K562 (cell line): ENCODE data around the gene TPD52L1. TPM values are rescaled to one million over a fixed set of nuclear protein-coding genes. Genes with fewer than 3 reads are reported as not detected.

Source experiments
- ATAC-seq: fragments of 200-7000 bp; cut with Tn5 transposase; 3 replicates; pipeline ENCODE4 v1.9.1; 2020; ENCODE audit warnings: moderate library complexity
- BruUV-seq: library from RNA; stranded (reverse); fragments of 400-500 nt; replicated peaks from 2 replicates; lab custom pipeline; 2021; lab: Mats Ljungman, UMichigan
- CTCF ChIA-PET: fragments of 300-600 bp; formaldehyde crosslinking; extraction: SDS; loops from one replicate; lab custom pipeline; 2021; ENCODE audit warnings: low intra/inter-chr PET ratio; lab: Yijun Ruan, JAX
- POLR2A ChIA-PET: fragments of 300-600, 350-650 bp; sonication (Branson Sonifier 250); formaldehyde crosslinking; extraction: SDS; loops from one replicate; lab custom pipeline; 2021; ENCODE audit warnings: antibody characterized with exemption, inconsistent platforms; lab: Yijun Ruan, JAX
- DNase-seq, 4 experiments: peaks; one replicate each; pipeline versions ENCODE4 v3.0.0 to v3.0.0-alpha.2; 2011 to 2018; ENCODE audit warnings: low spot score in 3 of 4, mixed read lengths in 3 of 4; ENCODE audit errors: extremely low read depth in 1 of 4
- FAIRE-seq: peaks from 2 replicates; lab custom pipeline; 2011; peaks lifted over from hg19 to GRCh38; lab: Jason Lieb, UNC
- H2AFZ ChIP-seq: 2 replicates; pipeline ENCODE4 v1.6.0; 2011; ENCODE audit warnings: low read depth, low read length, control low read depth, inconsistent platforms
- H3K27ac ChIP-seq: fragments of 200-600 bp; 3 replicates; pipeline ENCODE4 v1.8.0; 2011; ENCODE audit warnings: low read depth, mild to moderate bottlenecking, control low read depth, inconsistent platforms, low read length, moderate library complexity, mixed read lengths; ENCODE audit errors: extremely low read depth
- H3K27me3 ChIP-seq, 2 experiments: fragments of 300-600 bp in 1 of 2; 2 replicates in 1 of 2; 3 replicates in 1 of 2; pipeline versions ENCODE4 v1.6.0 to v1.8.0; 2011; ENCODE audit warnings: inconsistent platforms in 2 of 2, low read length in 2 of 2, mild to moderate bottlenecking in 1 of 2, mixed read lengths in 1 of 2, moderate library complexity in 1 of 2; ENCODE audit not compliant: control insufficient read depth in 2 of 2, insufficient read depth in 2 of 2
- H3K36me3 ChIP-seq: fragments of 300-600 bp; 3 replicates; pipeline ENCODE4 v1.8.0; 2011; ENCODE audit warnings: mild to moderate bottlenecking, low read length, inconsistent platforms; ENCODE audit not compliant: control insufficient read depth, insufficient read depth
- H3K4me1 ChIP-seq, 2 experiments: fragments of 200-600 bp in 1 of 2; replicated peaks in 1 of 2; 2 replicates in 1 of 2; 3 replicates in 1 of 2; pipeline versions ENCODE4 v1.5.1 to v1.8.0; 2011; ENCODE audit warnings: inconsistent platforms in 2 of 2, low read length in 2 of 2, mild to moderate bottlenecking in 1 of 2, mixed read lengths in 1 of 2, moderate library complexity in 1 of 2; ENCODE audit not compliant: control insufficient read depth in 2 of 2, insufficient read depth in 2 of 2
- H3K4me2 ChIP-seq: 2 replicates; pipeline ENCODE4 v1.6.1; 2011; ENCODE audit warnings: low read length, control low read depth, inconsistent platforms, mixed read lengths; ENCODE audit not compliant: insufficient read depth
- H3K4me3 ChIP-seq: fragments of 200-600 bp; sonication (generic), shearing (Covaris generic); 2 replicates; pipeline ENCODE4 v1.5.1; 2016; ENCODE audit warnings: control low read depth, inconsistent platforms
- H3K79me2 ChIP-seq: fragments of 200-600 bp; 3 replicates; pipeline ENCODE4 v1.8.0; 2011; ENCODE audit warnings: low read length, inconsistent platforms; ENCODE audit not compliant: control insufficient read depth, insufficient read depth
- H3K9ac ChIP-seq, 2 experiments: 2 replicates each; pipeline versions ENCODE4 v1.6.0 to v1.6.1; 2011; ENCODE audit warnings: low read depth in 2 of 2, low read length in 2 of 2, control low read depth in 1 of 2, inconsistent platforms in 1 of 2, mild to moderate bottlenecking in 1 of 2, mixed read lengths in 1 of 2; ENCODE audit not compliant: insufficient read depth in 1 of 2
- H3K9me1 ChIP-seq: one replicate; pipeline ENCODE4 v1.6.0; 2011; ENCODE audit warnings: inconsistent platforms, mild to moderate bottlenecking, low read length, moderate library complexity; ENCODE audit not compliant: control insufficient read depth, insufficient read depth
- H3K9me3 ChIP-seq: replicated peaks from 2 replicates; pipeline ENCODE4 v1.5.1; 2011; ENCODE audit warnings: low read depth, low read length, inconsistent platforms; ENCODE audit not compliant: control insufficient read depth, insufficient read depth
- H4K20me1 ChIP-seq: replicated peaks from 2 replicates; pipeline ENCODE4 v1.6.1; 2011; ENCODE audit warnings: low read length, inconsistent platforms, mixed read lengths; ENCODE audit not compliant: control insufficient read depth, insufficient read depth
- MXI1 ChIP-seq: IDR thresholded peaks from 2 replicates; pipeline ENCODE4 v1.6.1; 2011; ENCODE audit warnings: low read depth, mild to moderate bottlenecking, improper control_type of control experiment, low read length
- PRPF4 ChIP-seq: fragments of 200-400 bp; formaldehyde crosslinking; IDR thresholded peaks from one replicate; pipeline ENCODE4 v1.6.1; 2017; ENCODE audit warnings: low read length, low read depth, mild to moderate bottlenecking; ENCODE audit not compliant: insufficient read depth, poor library complexity, severe bottlenecking
- SRSF1 ChIP-seq: fragments of 200-400 bp; formaldehyde crosslinking; IDR thresholded peaks from 2 replicates; pipeline ENCODE4 v1.6.1; 2017; ENCODE audit warnings: mild to moderate bottlenecking, low read depth, low read length, moderate library complexity
- YY1 ChIP-seq, 3 experiments: IDR thresholded peaks; 2 replicates each; pipeline ENCODE4 v1.6.1; 2011; ENCODE audit warnings: low read length in 2 of 3, mild to moderate bottlenecking in 2 of 3, moderate library complexity in 2 of 3, borderline replicate concordance in 1 of 3, control low read depth in 1 of 3, low read depth in 1 of 3; ENCODE audit not compliant: insufficient read depth in 3 of 3, insufficient replicate concordance in 2 of 3, control insufficient read depth in 1 of 3, insufficient read length in 1 of 3; ENCODE audit errors: extremely low read depth in 1 of 3
- ZNF830 ChIP-seq: fragments of 250-450 bp; sonication (Bioruptor Pico); IDR thresholded peaks from 2 replicates; pipeline ENCODE4 v1.5.0; 2021; ENCODE audit warnings: mild to moderate bottlenecking
- WGBS: fragments of 100-300 bp; shearing (Covaris generic); methylation state at CpG from one replicate; pipeline ENCODE4 v1.1.6; 2016; ENCODE audit warnings: low coverage, mixed read lengths; ENCODE audit not compliant: insufficient coverage; ENCODE audit errors: missing lambda C conversion rate; 5-methylcytosine and 5-hydroxymethylcytosine counted together
- in situ Hi-C: fragments of 300-500 bp; cut with MboI; formaldehyde crosslinking; loops from 4 replicates; pipeline ENCODE4 v1.15.0; 2018; ENCODE audit warnings: inconsistent platforms, mixed read lengths
- intact Hi-C: fragments of 100-400 bp; cut with micrococcal nuclease; formaldehyde crosslinking; loops from 2 replicates; pipeline ENCODE4 v1.14.2; 2022
- polyA plus RNA-seq, 8 experiments: library from polyadenylated mRNA; depleted of rRNA in 4 of 8; stranded (reverse) in 5 of 8; unstranded in 3 of 8; fragments of >200 nt; fragmentation: Nextera tagmentation in 2 of 8; fragmentation: Illumina TruSeq in 1 of 8; extraction: Ambion mirVana in 2 of 8; extraction: Trizol in 1 of 8; gene quantifications; 2 replicates each; pipeline versions ENCODE4 v1.2.1 to v1.2.3, GENCODE V29; 2011 to 2014; ENCODE audit warnings: inconsistent platforms in 1 of 8, missing spikeins in 1 of 8
- total RNA-seq, 7 experiments: library from RNA; depleted of rRNA in 6 of 7; stranded (reverse); fragments of >200 nt in 6 of 7; fragmentation: Illumina TruSeq in 2 of 7; extraction: Trizol in 2 of 7; gene quantifications; 2 replicates each; pipeline versions ENCODE4 v1.2.1 to v1.2.3, GENCODE V29; 2011 to 2021; ENCODE audit warnings: low replicate concordance in 1 of 7
- TF ChIP-seq, protein P1 (sequence below): sonication (generic); formaldehyde crosslinking; IDR thresholded peaks from 2 replicates; pipeline ENCODE4 v1.8.0; 2022; ENCODE audit warnings: mild to moderate bottlenecking, missing genetic modification reagents

Gene TPD52L1
- total and polyA plus RNA-seq, 9 of the 15 experiments (the other 6 are each of a cell fraction or from before 2014, with no cell fraction given) = 12.9 to 149 (median 75.7) TPM

DNA sequence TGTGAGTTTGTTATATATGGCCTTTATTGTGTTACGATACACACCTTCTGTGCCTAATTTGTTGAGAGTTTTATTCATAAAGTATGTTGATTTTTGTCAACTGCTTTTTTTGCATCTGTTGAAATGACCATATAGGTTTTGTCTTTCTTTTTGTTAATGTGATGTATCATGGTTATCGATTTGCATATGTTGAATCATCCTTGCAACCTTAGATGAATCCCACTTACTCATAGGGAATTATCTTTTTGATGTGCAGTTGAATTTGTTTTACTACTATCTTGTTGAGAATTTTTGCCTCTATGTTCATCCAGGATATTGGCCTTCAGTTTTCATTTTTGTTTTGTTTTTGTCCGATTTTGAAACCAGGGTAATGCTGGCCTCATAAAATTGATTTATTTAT lies 45.7 kb upstream of the TPD52L1 start:
- in situ Hi-C loops = no loop called here
- no peak for ATAC-seq
- no peaks in the 10 kb centered on the region for H3K79me2 ChIP-seq
- POLR2A ChIA-PET = no interaction called here
- no peak overlapping the region for H3K9ac ChIP-seq
- no peaks in the 10 kb centered on the region for H3K27me3 ChIP-seq
- no peak for TF ChIP-seq PRPF4
- TF ChIP-seq SRSF1 = no peak
- TF ChIP-seq ZNF830 (CRISPR knock-in tag) = no peak
- no peak for TF ChIP-seq YY1 (IDR thresholded peaks at IDR 0.05; ENCODE audit: borderline replicate concordance in 1 of 3, control insufficient read depth in 1 of 3, extremely low read depth in 1 of 3, insufficient read depth in 3 of 3, insufficient read length in 1 of 3, insufficient replicate concordance in 2 of 3, low read depth in 1 of 3, low read length in 2 of 3)
- TF ChIP-seq MXI1 = no peak
- TF ChIP-seq, protein P1, sequence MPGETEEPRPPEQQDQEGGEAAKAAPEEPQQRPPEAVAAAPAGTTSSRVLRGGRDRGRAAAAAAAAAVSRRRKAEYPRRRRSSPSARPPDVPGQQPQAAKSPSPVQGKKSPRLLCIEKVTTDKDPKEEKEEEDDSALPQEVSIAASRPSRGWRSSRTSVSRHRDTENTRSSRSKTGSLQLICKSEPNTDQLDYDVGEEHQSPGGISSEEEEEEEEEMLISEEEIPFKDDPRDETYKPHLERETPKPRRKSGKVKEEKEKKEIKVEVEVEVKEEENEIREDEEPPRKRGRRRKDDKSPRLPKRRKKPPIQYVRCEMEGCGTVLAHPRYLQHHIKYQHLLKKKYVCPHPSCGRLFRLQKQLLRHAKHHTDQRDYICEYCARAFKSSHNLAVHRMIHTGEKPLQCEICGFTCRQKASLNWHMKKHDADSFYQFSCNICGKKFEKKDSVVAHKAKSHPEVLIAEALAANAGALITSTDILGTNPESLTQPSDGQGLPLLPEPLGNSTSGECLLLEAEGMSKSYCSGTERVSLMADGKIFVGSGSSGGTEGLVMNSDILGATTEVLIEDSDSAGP (CRISPR knock-in tag) = no peak
- TF ChIP-seq, all 486 proteins: peak for 0
- CTCF ChIA-PET = no interaction called here
- 49% methylated on average over 3 of the region's 3 CpGs for WGBS
- Histone ChIP-seq H3K4me3 (no peak overlapping the region), H3K27ac (no peak overlapping the region), H3K36me3 (no peaks in the 10 kb centered on the region), H3K4me1 (peaks cover 0 to 11% of the 10 kb centered on the region in 2 experiments; a peak in 3 of 5 replicates), H3K9me1 (no peaks in the 10 kb centered on the region), H3K9me3 (peaks cover 26% of the 10 kb centered on the region), H2AFZ (peak overlapping the region; percentile 0; the same call in 1 of the 2 replicates), H3K4me2 (no peak overlapping the region), H4K20me1 (no peaks in the 10 kb centered on the region)
- DNase-seq (no peak), FAIRE-seq (no peak)
- no TSS peak for BruUV-seq
- intact Hi-C loops = no loop called here
